HFFc6 (cell line): ENCODE results near the gene CBFB. TPM values are rescaled to one million over a fixed set of nuclear protein-coding genes. Genes with fewer than 3 reads are reported as not detected.
A peak's percentile ranks its signal among the peaks of the same experiment; 100 is the strongest.

Source experiments
- DNase-seq: peaks from one replicate; pipeline ENCODE4 v3.0.0-alpha.2; 2018
- H3K27ac Mint-ChIP-seq: 2 replicates; pipeline ENCODE4 v1.8.0; 2020; ENCODE audit warnings: mild to moderate bottlenecking, mixed read lengths
- H3K27me3 Mint-ChIP-seq: 2 replicates; pipeline ENCODE4 v1.8.0; 2021; ENCODE audit warnings: mild to moderate bottlenecking, moderate library complexity, mixed read lengths; ENCODE audit not compliant: insufficient read depth
- H3K36me3 Mint-ChIP-seq: 2 replicates; pipeline ENCODE4 v1.8.0; 2021; ENCODE audit warnings: low read depth, mixed read lengths
- H3K4me1 Mint-ChIP-seq: 2 replicates; pipeline ENCODE4 v1.8.0; 2020; ENCODE audit warnings: low read depth, mixed read lengths
- H3K4me3 Mint-ChIP-seq: 2 replicates; pipeline ENCODE4 v1.8.0; 2020; ENCODE audit warnings: mild to moderate bottlenecking, moderate library complexity, mixed read lengths
- H3K9me3 Mint-ChIP-seq: 2 replicates; pipeline ENCODE4 v1.8.0; 2020; ENCODE audit warnings: mild to moderate bottlenecking, mixed read lengths
- CTCF ChIP-seq: fragments of 200-600 bp; sonication (generic); IDR thresholded peaks from 2 replicates; pipeline ENCODE4 v1.5.0; 2021; ENCODE audit warnings: antibody characterized with exemption, mild to moderate bottlenecking
- total RNA-seq, 6 experiments: library from RNA; stranded (reverse); fragmentation: NEBNext Ultra II Directional; extraction: Animal tissue kit (Norgen Biotek cat#: 25700); gene quantifications; 2 replicates in 1 of 6; 3 replicates in 5 of 6; pipeline ENCODE4 v1.2.3, GENCODE V29; 2021

Gene CBFB
- total RNA-seq, 6 experiments from 2014 or later, result 55.2 to 84.4 (median 69.5) TPM

- Mint-ChIP-seq H3K9me3 (no peaks in the 10 kb centered on the region), H3K4me1 (peaks cover 20% of the 10 kb centered on the region; the same call in 1 of the 2 replicates), H3K27me3 (no peaks in the 10 kb centered on the region), H3K4me3 (no peak overlapping the region), H3K27ac (no peak overlapping the region), H3K36me3 (peaks cover 9% of the 10 kb centered on the region; the same call in 1 of the 2 replicates)
- TF ChIP-seq CTCF, result no peak
- no peak for DNase-seq
Measured at GRCh38 chr16:67082100-67082499, 53.2 kb downstream of the CBFB start.

DNA sequence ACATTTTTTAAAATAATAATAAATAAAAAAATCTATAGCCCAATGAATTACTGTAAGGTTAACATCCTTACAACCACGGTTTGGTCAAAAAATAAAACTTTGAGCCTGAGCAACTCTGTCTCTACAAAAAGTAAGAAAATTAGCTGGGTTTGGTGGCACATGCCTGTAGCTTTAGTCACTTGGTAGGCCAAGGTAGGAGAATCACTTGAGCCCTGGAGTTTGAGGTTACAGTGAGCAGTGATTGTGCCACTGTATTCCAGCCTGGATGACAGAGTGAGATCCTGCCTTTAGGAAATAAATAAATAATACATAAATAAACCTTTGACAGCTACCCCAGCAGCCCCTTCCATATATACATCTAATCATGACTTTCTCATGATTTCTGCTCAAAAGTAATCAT is 53.9 kb downstream of the CBFB start:
- H3K27ac Mint-ChIP-seq, result no peak overlapping the region
- peaks cover 9% of the 10 kb centered on the region; the same call in 1 of the 2 replicates for H3K36me3 Mint-ChIP-seq
- peaks cover 20% of the 10 kb centered on the region; the same call in 1 of the 2 replicates for H3K4me1 Mint-ChIP-seq
- H3K9me3 Mint-ChIP-seq, result no peaks in the 10 kb centered on the region
- H3K4me3 Mint-ChIP-seq, result no peak overlapping the region
- no peaks in the 10 kb centered on the region for H3K27me3 Mint-ChIP-seq
- DNase-seq, result peak; percentile 37
- no peak for TF ChIP-seq CTCF

DNA sequence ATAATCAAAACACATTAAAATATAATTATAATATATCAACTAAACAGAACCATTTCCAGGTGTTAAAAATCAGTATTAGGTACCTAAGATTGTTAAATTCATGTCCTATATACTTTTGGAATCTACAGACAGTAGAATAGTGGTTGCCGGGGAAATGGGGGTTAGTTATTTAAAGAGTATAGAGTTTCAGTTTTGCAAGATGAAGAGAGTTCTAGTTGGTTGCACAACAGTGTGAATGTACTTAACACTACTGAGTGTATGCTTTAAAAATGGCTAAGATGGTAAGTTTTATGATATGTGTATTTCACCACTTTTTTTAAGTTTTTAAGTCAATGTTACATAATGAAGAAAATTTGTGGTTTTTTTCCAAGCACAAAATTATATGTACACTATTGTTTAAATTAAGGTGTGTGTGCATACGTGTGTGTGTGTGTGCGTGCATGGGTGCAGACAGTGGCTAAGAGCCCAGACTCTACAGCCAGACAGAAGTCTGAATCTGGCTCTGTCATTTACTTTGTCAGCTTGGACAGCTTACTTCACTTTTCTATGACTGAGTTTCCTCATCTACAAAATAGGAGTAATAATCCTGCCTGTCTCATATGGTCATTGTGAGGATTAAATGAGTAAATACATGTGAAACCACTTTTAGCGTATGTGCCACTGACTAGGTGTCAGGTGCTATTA is 55.5 kb downstream of the CBFB start:
- Mint-ChIP-seq H3K4me3 (no peak overlapping the region), H3K4me1 (peaks cover 23% of the 10 kb centered on the region; the same call in 1 of the 2 replicates), H3K27me3 (no peaks in the 10 kb centered on the region), H3K36me3 (peaks cover 9% of the 10 kb centered on the region; the same call in 1 of the 2 replicates), H3K27ac (no peak overlapping the region), H3K9me3 (no peaks in the 10 kb centered on the region)
- no peak for DNase-seq
- TF ChIP-seq CTCF, result no peak

DNA sequence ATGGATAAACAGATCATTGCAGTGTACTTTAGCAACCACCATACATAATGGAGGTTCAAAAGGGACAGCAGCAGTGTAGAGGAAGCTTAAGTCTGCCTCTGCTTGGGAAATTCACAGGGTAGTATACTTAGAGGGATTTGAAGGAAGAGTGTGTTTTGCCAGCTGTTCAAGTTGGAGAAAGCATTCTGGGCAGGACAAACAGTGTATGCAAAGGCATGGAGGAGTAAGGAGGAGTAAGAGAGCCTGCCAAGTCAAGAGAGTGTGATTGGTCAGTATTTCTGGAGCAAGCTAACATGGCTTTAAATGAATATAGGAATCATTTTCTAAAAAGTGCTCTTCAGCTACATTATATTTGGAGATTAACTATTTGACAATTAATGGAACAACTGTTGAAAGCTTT is 57.9 kb downstream of the CBFB start:
- Mint-ChIP-seq H3K4me3 (no peak overlapping the region), H3K9me3 (no peaks in the 10 kb centered on the region), H3K36me3 (peaks cover 9% of the 10 kb centered on the region; the same call in 1 of the 2 replicates), H3K27ac (peak overlapping the region; percentile 1; the same call in 1 of the 2 replicates), H3K27me3 (no peaks in the 10 kb centered on the region), H3K4me1 (peaks cover 46% of the 10 kb centered on the region)
- no peak for DNase-seq
- no peak for TF ChIP-seq CTCF

- peaks cover 9% of the 10 kb centered on the region; the same call in 1 of the 2 replicates for H3K36me3 Mint-ChIP-seq
- no peak overlapping the region for H3K4me3 Mint-ChIP-seq
- TF ChIP-seq CTCF, result no peak
- no peak for DNase-seq
- peaks cover 51% of the 10 kb centered on the region for H3K4me1 Mint-ChIP-seq
- no peaks in the 10 kb centered on the region for H3K27me3 Mint-ChIP-seq
- no peak overlapping the region for H3K27ac Mint-ChIP-seq
- no peaks in the 10 kb centered on the region for H3K9me3 Mint-ChIP-seq
Measured at GRCh38 chr16:67087291-67087690, 58.3 kb downstream of the CBFB start.
